A549 treated with AZD9567 at 1 μM for 4 hours (cell line): Measurements from ENCODE around the gene PPFIA4. TPM values are rescaled to one million over a fixed set of nuclear protein-coding genes. Genes with fewer than 3 reads are reported as not detected.

Experiments
- total RNA-seq: library from RNA; stranded (reverse); fragments of 200-300 nt; extraction: Qiagen RNA extraction; gene quantifications from 5 replicates; pipeline ENCODE4 v1.2.3, GENCODE V29; 2022; ENCODE audit not compliant: insufficient read depth

PPFIA4 gene
- total RNA-seq = 0.15 to 1.00 TPM (median 0.49 TPM) in 4 of 5 replicates, not detected in the other

DNA sequence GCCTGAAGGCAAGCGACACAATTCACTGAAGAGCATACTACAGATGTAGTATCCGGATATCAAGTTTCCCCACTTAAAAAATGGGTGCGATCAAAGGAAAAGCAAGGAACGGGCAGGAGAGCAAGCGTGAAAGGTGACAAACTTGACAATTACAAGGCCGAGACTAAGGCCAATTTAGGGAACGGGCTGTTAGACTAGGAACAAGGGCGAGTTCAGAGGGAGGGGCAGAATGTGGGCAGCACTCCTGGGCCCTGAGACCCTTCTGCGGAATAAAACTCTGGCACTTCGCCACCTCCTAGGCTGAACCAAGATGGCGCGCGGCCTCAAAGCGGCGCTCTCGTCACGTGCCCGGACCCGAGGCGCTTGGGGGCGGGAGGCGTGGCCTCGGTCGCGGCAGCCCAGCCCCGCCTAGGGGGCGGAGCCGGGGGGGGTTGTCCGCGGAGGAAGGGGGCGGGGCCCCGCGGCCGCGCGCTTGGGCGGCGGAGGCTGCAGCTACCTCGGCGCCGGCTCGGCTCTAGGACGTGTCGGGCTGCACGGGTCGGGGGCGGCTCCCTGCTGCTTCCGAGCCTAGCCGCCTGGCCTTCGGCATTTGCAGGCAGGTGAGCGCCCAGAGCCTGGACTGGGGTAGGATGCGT is at the start of gene PPFIA4:
TSS of gene PPFIA4 (plus strand) at position 461 of the 635 bp plus-strand sequence. CDS start 12,518 bp downstream, outside the sequence.

DNA sequence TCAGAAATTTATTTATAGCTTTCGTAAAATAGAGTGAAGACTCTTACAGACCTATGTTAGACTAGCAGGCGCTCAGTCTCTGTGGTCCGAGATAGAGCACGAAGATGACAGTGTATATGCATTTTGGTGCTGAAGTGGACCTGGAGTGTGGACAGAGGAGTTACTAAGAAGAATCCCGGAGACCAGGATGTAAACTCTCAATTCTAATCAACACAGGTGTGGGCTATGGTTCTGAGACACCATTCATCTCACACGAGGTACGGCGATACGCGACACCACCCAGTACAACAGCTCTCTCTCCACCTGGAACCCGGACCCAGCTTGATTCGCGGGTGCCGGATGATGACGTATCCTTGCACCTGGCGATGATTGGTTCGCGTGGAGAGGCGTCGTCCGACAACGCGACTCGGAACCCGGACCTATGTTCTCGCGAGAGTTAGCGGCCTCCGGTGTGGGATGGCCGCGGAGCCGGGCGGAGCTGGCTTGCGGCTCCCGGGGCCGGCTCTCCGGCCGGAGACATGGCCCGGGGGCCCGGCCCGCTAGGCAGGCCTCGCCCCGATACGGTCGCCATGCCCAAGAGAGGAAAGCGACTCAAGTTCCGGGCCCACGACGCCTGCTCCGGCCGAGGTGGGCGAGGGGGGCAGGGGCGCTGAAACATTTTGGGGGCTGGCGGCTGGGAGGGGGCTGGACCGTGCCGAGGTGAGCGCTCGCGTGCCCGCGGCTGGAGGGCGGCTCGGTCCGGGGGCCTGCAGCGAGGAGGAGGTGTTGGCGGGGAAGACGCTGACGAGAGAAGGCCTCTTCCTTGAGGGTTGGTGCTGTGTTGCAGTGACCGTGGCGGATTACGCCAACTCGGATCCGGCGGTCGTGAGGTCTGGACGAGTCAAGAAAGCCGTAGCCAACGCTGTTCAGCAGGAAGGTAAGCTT is 19.1 kb upstream of the PPFIA4 start, which contains the start of gene TMEM183A:
TSS of gene TMEM183A (plus strand) at position 427 of the 924 bp plus-strand sequence. CDS start at position 519, 92 bp downstream.

DNA sequence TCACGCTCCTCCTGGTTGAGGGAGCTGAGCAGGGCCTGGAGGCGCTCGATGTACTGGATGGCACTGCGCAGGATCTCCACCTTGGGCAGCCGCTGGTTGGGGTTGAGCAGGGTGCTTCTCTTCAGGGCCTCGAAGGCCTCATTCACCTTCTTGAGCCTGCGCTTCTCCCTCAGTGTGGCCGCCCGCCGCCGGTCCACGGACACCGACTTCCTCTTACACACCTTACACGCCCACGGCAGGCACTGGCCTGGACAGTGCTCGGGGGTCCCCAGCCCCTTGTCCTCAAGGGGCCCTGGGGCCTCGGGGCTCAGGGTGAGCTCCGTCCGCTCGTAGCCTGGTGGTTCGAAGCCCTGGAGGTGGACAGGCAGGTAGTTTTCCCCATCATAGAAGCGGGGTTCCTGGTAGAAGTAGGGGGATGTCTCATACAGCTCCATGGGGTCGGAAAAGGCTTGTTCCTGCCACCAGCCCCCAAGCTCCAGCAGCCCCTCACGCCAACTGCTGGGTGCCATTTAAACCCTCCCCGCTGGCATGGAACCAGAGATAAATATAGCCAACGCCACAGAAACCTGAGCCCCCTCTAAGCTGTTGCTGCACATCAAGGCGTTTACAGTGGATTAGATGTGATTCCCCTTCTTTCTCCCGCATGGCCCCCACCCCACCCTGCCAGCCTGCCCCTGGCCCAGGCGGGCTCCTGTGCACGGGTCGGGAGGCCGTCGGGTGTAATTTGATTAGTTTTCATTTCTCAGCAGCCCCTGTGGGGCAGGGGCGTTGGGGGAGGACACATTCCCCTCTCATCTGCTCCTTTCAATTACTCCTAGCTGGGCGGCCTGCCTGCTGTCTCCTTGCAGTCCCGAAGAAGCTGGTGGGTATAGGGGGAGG is 59.5 kb downstream of the PPFIA4 start, which contains the start of gene MYOG:
TSS of gene MYOG (minus strand) at position 485 of the 879 bp plus-strand sequence. CDS start at position 434, 51 bp downstream.

DNA sequence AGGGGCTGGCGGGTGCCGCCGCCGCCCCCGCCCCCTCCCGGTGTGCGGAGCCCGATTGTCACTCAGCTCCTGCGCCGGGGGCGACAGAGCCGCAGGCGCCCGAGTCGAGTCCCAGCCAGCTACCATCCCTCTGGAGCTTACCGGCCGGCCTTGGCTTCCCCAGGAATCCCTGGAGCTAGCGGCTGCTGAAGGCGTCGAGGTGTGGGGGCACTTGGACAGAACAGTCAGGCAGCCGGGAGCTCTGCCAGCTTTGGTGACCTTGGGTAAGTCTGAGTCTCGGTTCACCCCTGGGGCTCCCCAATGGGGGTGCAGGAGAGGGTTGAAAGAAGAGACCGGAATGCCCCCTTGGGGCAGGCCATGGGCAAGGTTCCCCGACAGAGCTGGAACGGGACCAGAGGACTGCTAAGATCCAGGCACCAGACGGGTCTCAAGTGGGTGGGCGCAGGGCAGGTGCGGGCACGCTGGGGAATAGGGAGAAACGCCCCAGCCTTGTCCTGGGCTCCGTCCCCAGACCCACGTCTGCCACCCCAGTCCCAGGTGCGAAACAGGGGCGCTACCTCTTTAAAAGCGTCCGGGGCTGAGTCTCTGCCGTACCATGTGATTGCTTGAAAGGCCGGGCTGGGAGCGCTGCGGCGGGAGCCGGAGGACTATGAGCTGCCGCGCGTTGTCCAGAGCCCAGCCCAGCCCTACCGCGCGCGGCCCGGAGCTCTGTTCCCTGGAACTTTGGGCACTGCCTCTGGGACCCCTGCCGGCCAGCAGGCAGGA is 101.6 kb downstream of the PPFIA4 start, which contains the start of gene ADORA1:
TSS of gene ADORA1 (plus strand) at position 61 of the 765 bp plus-strand sequence. CDS start 1,116 bp downstream, outside the sequence.

Other genes with a start within 250 kb of the PPFIA4 start
- gene KDM5B, start 218.1 kb upstream of the PPFIA4 start, total RNA-seq = 14.1 to 26.9 TPM (median 16.0 TPM) in 5 replicates
- 3.1 to 4.0 TPM (median 3.2 TPM) in 4 of 5 replicates, not detected in the other for gene PCAT6, start 215.5 kb upstream of the PPFIA4 start, total RNA-seq
- 14.8 to 18.0 TPM (median 16.3 TPM) in 5 replicates for gene RABIF, start 137.3 kb upstream of the PPFIA4 start, total RNA-seq
- gene KLHL12, start 99.3 kb upstream of the PPFIA4 start, total RNA-seq = 18.6 to 21.2 TPM (median 20.0 TPM) in 5 replicates
- gene ADIPOR1, start 68.2 kb upstream of the PPFIA4 start, total RNA-seq = 60.7 to 74.3 TPM (median 63.5 TPM) in 5 replicates
- 21.7 to 27.0 TPM (median 22.7 TPM) in 5 replicates for gene CYB5R1, start 59.2 kb upstream of the PPFIA4 start, total RNA-seq
- gene TMEM183A, start 19.1 kb upstream of the PPFIA4 start, total RNA-seq = 46.9 to 62.0 TPM (median 51.1 TPM) in 5 replicates
- not detected in 5 replicates for gene MYOG, start 59.5 kb downstream of the PPFIA4 start, total RNA-seq
- 0.41 to 0.55 TPM (median 0.46 TPM) in 4 of 5 replicates, not detected in the other for gene ADORA1, start 101.2 kb downstream of the PPFIA4 start, total RNA-seq
- gene MYBPH, start 149.3 kb downstream of the PPFIA4 start, total RNA-seq = not detected in 5 replicates
- gene CHI3L1, start 160.2 kb downstream of the PPFIA4 start, total RNA-seq = not detected in 5 replicates
- not detected in 5 replicates for gene CHIT1, start 203.2 kb downstream of the PPFIA4 start, total RNA-seq